GM10266 (cell line): ENCODE measurements around the gene DHX8.

Experiments used
- DNase-seq: peaks from one replicate; pipeline ENCODE4 v3.0.0; 2012; ENCODE audit errors: extremely low spot score
- TF ChIP-seq, protein P1 (sequence below): IDR thresholded peaks from 2 replicates; pipeline ENCODE4 v1.5.1; 2012; ENCODE audit warnings: mild to moderate bottlenecking, low read depth; ENCODE audit not compliant: control insufficient read depth, insufficient read depth; ENCODE audit errors: missing control alignments

Gene DHX8

DNA sequence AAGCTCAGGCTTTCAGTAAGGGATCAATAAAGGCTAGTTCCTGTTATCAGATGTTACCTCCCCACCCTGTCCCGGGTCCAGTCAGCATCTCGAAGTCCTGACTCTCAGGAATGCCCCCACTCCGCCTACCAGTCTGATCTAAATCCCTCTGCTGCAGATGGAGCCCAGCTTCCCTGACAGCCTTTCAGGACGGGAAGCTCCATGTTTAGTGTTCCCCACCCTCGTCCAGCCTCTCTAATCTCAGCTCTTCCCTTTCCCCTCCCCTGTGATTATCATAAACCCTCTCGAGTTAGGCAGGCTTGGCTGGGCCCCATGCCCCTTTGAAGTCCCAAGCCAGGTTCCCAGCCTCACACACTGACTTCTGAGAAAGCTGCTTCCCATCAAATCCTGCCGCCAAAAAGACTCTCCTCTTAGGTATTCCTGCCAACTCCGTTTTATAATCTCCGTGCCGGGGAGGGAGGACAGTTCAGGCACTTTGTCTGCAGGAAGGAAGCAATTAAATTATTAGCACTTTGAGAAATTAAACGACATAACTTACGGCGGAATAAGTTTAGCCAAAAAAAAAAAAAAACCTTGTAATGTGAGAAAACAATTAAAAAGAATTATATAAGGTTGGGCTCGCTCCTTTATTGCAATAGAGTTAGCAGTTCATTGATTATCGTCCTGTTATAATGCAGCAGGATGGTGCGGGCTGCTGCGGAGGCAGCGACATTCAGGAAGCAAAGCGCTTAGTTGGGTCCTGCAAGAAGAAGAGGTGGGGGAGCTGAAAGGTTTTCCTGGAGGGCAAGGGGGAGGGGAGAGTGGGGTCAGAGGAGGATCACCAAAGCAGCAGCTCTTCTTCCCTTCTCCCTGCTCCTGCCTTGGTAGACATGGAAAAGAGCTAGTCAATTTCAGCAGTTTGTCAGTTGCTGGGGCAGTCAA lies 79.2 kb downstream of the DHX8 start:
- no peak for DNase-seq

GRCh38 chr17:43563600-43564594 lies 80.1 kb downstream of the DHX8 start:
- no peak for DNase-seq
- TF ChIP-seq, protein P1, sequence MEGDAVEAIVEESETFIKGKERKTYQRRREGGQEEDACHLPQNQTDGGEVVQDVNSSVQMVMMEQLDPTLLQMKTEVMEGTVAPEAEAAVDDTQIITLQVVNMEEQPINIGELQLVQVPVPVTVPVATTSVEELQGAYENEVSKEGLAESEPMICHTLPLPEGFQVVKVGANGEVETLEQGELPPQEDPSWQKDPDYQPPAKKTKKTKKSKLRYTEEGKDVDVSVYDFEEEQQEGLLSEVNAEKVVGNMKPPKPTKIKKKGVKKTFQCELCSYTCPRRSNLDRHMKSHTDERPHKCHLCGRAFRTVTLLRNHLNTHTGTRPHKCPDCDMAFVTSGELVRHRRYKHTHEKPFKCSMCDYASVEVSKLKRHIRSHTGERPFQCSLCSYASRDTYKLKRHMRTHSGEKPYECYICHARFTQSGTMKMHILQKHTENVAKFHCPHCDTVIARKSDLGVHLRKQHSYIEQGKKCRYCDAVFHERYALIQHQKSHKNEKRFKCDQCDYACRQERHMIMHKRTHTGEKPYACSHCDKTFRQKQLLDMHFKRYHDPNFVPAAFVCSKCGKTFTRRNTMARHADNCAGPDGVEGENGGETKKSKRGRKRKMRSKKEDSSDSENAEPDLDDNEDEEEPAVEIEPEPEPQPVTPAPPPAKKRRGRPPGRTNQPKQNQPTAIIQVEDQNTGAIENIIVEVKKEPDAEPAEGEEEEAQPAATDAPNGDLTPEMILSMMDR: no peak

More for the DNA sequence above, 79.2 kb downstream of the DHX8 start:
- TF ChIP-seq, protein P1: no peak

DNA sequence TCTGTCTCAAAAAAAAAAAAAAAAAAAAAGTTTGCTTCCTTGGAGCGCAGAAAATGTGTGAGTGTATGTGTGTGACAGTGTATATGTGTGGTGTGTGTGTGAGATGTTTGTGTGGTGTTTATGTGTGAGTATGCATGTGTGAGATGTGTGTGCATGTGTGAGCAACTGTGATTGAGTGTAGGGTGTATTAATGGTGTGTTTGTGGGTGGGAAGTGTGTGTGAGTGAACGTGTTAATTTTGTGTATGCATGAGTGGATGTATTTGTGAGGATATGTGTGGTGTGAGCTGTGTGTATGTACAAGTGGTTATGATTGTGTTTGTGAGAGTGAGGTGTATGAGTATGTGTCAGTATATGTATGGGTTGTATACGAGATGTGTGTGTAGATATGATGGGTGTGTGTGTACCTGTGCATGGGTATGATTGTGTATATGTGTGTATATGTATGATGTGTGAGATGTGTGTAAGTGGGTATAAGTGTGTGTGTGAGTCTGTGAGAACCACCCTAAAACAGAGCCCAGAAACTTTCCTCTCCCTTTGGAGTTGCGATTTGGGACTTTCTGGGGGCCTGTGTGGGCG lies 84.8 kb downstream of the DHX8 start:
- TF ChIP-seq, protein P1: no peak
- DNase-seq: no peak

- TF ChIP-seq, protein P1: no peak
- no peak for DNase-seq
Measured at GRCh38 chr17:43570518-43570928, 86.7 kb downstream of the DHX8 start.

DNA sequence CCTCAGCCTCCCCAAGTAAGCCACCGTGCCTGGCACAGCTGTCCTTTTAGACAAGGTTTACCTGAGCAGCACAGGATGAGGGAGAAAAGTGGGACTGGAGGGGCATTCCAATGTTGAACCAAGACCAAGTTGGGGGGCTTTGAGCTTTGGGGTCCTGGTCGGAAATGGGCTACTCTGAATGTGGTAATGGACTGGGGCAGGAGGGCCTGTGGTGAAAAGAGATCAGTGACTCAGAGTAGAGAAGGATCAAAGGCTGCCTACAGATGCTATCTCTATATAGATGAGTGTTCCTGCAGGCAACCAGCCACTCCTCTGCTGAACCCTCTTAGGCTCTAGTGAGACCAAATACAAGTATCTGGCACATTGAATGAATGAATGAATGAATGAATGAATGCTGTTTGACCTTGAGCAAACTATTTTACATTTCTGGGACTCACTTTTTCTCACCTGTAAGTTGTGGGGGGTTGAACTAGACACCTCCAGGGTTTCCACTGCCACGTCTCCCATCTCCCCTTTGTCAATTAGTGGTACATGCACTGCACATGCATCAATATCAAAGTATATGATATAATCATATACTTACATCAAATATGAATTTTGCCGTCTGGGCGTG lies 88.7 kb downstream of the DHX8 start:
- DNase-seq: no peak
- TF ChIP-seq, protein P1: no peak

GRCh38 chr17:43573579-43574321 lies 90.0 kb downstream of the DHX8 start:
- TF ChIP-seq, protein P1: no peak

More at GRCh38 chr17:43573579-43574321, 90.0 kb downstream of the DHX8 start:
- no peak for DNase-seq
